GM10266 (cell line): Measurements from ENCODE around the gene ITPKB.

Experiments
- DNase-seq: peaks from one replicate; pipeline ENCODE4 v3.0.0; 2012; ENCODE audit errors: extremely low spot score
- TF ChIP-seq, protein P1 (sequence below): IDR thresholded peaks from 2 replicates; pipeline ENCODE4 v1.5.1; 2012; ENCODE audit warnings: mild to moderate bottlenecking, low read depth; ENCODE audit not compliant: control insufficient read depth, insufficient read depth; ENCODE audit errors: missing control alignments

ITPKB gene

DNA sequence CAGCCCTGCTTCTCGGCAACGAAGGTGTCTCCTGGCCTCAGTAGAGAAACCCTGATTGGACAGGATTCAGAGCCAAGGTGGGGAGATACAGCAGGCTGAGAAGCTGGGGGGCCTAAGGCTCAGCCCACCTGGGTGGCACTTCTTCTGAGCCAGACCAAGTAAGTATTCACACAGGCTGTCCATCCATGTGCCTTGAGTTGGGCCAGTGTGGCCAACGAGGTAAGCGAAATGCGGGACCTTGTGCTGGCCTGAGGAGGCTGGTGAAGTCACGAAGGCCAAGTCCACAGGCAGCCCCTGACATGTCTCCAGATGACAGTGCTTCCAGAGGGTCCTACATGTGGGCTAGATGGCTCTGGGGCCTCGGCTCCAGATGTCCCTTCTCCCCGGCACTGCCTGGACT, 91.4 kb downstream of the ITPKB start:
- TF ChIP-seq, protein P1, sequence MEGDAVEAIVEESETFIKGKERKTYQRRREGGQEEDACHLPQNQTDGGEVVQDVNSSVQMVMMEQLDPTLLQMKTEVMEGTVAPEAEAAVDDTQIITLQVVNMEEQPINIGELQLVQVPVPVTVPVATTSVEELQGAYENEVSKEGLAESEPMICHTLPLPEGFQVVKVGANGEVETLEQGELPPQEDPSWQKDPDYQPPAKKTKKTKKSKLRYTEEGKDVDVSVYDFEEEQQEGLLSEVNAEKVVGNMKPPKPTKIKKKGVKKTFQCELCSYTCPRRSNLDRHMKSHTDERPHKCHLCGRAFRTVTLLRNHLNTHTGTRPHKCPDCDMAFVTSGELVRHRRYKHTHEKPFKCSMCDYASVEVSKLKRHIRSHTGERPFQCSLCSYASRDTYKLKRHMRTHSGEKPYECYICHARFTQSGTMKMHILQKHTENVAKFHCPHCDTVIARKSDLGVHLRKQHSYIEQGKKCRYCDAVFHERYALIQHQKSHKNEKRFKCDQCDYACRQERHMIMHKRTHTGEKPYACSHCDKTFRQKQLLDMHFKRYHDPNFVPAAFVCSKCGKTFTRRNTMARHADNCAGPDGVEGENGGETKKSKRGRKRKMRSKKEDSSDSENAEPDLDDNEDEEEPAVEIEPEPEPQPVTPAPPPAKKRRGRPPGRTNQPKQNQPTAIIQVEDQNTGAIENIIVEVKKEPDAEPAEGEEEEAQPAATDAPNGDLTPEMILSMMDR: no peak
- no peak for DNase-seq

DNA sequence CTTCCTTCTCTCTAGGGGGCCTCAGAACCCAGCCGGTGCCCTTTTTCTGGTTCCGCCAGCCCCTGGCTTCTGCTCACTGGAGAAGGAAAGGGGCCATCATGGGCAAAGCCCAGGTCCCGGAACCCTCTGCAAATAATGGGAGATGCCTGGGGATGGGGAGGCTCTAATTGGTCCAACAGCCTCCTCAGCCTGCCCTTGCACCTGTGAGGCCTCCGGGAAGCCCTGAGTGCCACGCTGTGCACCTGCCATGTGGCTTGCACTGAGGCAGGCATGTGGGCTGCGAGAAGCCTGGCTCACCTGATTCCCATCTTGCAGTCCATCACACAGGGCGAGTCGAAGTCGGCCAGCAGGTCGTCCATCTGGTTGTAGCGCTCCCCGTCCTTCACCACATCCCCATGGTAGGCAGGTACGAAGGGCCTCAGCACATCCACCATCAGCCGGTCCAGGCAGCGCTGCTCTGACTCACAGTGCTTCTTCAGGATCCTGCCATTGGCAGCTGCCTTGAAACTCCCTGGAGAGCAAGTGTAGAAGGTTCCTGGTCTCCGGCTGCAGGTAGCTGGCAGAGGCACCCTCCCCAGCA, 92.1 kb downstream of the ITPKB start:
- no peak for DNase-seq
- TF ChIP-seq, protein P1: no peak

DNA sequence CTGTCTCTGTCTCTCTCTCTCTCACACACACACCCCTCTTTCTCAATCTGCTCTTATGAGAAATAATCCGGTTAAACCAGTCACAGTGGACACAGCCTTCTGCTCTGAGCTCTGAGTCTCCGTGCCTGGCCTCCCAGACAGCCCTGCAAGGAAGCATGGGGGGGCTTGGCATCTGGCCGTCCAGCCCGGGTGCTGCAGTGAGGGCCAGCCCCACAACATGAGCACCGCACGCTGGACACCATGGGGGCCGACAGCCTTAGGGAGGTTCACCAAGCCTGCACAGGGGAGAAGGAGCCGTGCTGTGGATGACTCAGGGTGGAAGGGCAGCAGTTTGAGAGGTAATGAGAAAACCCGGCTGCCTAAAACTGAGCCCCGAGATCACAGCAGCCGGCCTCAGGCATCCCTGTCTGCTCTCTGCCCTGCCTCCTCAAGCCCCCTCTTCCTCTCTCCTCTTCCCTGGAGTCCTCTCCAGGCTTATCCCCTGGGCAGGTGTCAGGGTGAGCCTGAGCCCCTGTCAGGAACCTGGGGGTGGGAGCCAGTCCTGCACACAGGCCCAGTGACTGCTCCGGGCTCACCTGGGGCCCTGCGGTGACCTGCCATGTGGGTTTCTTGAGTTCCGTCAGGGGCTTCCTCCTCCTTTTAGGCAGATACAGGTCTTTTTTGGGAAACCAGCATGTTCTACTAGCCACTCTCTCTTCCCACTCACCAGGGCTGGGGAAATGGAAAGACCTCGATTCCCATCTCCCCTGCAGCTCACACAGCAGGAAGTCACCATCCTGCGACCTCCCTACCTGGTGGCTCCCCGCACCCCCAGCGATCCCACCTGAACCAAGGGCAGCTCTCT, 92.8 kb downstream of the ITPKB start:
- TF ChIP-seq, protein P1: no peak
- DNase-seq: no peak

DNA sequence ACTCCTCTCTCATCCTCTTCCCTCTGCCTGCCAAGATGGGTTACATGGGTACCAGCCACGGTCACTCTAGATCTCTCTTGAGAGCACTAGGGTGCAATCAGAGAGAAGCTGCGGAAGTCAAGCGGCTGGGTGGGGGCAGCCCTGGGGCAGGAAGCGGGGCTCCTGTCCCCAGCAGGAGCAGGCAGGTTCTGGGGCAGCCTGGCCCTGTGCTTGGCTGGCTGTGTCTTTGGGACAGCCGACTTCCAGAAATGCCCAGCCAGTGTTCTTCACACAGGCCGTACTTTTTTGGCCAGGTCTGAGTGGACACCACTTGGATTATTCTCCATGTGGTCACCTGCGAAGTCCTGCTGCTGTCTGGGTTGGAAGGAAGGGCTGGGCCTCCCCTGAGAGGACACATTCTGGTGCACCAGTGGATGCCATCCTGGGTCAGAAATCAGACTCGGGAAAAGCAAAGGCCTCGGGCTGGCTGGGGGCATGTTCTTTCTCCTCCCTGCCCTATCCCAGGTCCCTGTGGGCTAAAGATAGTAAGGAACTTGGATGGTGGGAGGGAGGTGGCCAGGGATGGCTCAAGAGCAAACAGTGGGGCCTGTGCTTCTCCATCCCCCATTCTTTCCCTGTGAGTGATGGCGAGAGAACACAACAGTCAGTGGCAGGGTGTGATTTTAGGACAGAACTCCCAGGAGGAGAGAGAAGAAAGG, 93.7 kb downstream of the ITPKB start:
- TF ChIP-seq, protein P1: no peak
- DNase-seq: no peak

DNA sequence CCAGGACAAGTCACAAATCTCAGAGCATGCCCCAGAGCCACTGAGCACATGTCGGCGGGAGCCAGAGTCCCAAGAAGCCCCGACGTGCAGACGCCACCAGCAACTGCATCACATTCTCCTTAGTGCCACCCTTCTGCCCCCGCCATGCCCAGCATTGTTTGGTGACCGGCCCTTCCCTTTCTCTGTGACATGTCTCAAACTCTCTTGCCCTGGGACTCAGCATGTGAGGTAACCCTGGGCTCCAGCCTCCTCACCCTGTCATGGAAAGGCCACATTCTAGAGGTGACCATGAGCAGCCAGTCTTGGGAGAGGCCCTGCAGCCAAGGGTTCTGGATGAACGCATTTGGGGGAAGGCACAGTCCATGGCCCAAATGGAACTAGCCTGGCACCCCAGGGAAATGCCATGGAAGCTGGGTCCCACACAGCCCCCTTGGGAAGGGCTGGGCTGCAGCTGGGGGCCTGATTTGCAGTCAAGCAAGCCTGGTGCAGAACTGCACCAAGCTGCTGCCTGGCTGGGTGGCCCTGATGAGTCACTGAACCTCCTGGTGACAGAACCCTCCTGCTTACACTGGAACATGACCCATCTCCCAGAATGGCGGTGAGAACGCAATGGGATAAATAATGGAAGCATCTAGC, 94.4 kb downstream of the ITPKB start:
- TF ChIP-seq, protein P1: no peak
- no peak for DNase-seq

DNA sequence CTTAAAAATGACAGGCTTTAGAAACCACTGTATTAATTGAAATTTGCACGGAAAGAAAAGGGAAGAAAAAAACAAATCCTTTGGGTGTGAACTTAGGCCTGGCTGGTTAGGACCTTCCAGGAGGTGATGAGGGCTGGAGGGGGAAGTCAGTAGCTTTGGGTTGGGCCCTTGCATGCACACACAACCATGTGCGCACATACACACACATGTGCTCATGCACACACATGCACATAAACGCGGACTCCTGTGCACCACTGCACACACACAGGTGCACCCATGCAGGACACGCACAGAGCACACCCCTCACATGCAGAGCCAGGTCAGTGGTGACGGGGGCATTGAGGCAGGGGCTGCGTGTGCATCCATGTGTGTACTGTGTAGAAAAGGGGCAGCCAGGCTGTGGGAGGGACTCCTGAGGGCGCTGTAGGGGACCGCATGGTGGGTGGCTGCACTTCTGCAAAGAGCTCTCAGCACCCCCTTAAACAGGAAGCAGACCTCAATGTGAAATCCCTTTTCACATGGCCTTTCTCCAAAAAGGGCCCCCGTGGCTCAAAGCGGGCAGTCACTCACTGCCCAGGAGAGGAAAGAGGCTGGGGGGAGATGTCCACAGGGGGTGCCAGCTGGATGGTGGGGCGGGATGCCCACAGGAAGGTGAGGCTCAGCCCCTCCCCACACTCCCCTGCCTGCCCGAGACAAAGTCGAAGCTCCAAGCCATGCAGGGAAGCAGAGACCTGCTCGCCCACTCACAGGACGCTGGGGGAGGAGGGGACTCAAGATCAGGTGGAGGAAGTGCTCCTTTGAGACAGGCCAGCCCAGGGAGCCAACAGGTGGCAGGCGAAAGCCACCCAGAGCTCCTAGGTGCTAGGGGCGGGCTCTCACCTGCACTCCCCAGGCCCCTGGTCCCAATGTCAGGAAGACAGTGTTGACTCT, 95.2 kb downstream of the ITPKB start:
- TF ChIP-seq, protein P1: peak; percentile 54
- peak; percentile 62 for DNase-seq
